ENCODE data around the gene TIMP2. TPM values are rescaled to one million over a fixed set of nuclear protein-coding genes. Genes with fewer than 3 reads are reported as not detected.
A peak's percentile ranks its signal among the peaks of the same experiment; 100 is the strongest.

TIMP2 gene
- total and polyA plus RNA-seq, 2 experiments from 2014 or later, result 103 to 587 TPM

- Histone ChIP-seq H3K4me1 (ENCODE audit: insufficient read depth) (peaks cover 16% of the 10 kb centered on the region), H3K4me3 (no peak overlapping the region), H4K20me1 (ENCODE audit: insufficient read depth) (0 out of 2 replicates have a peak, but pooled peaks cover 4% of the 10 kb centered on the region), H3K27ac (no peak overlapping the region), H3K27me3 (replicated peaks; ENCODE audit: insufficient read depth) (no peaks in the 10 kb centered on the region), H3F3A (ENCODE audit: insufficient read depth) (peaks cover 11% of the 10 kb centered on the region), H3K4me2 (ENCODE audit: unreplicated experiment) (no peak overlapping the region), H3K9me3 (ENCODE audit: low read depth) (no peaks in the 10 kb centered on the region), H3K36me3 (ENCODE audit: low read depth) (peaks cover 22% of the 10 kb centered on the region; the same call in 1 of the 2 replicates), H2AFZ (no peak overlapping the region), H3K79me2 (ENCODE audit: insufficient read depth) (peaks cover 100% of the 10 kb centered on the region), H3K9ac (no peak overlapping the region), H3K9me2 (ENCODE audit: insufficient read depth) (no peaks in the 10 kb centered on the region)
- no peak for DNase-seq
- 92% methylated on average over 16 to 29 of the region's 29 CpGs for WGBS, 2 experiments (ENCODE audit: low coverage in 1 of 2, low lambda C conversion rate in 2 of 2, missing lambda C conversion rate in 2 of 2)
- TF ChIP-seq EZH2phosphoT487 (IDR thresholded peaks at IDR 0.05; ENCODE audit: insufficient read depth, low read depth), result no peak
- in situ Hi-C loops (cut with MboI), result no loop called here
Measured at GRCh38 chr17:78900816-78901215, 24.4 kb downstream of the TIMP2 start.

- Histone ChIP-seq H3K4me1 (ENCODE audit: insufficient read depth) (peaks cover 23% of the 10 kb centered on the region), H3K27me3 (replicated peaks; ENCODE audit: insufficient read depth) (no peaks in the 10 kb centered on the region), H2AFZ (no peak overlapping the region), H3K4me2 (ENCODE audit: unreplicated experiment) (no peak overlapping the region), H3K79me2 (ENCODE audit: insufficient read depth) (peaks cover 100% of the 10 kb centered on the region), H3K9ac (no peak overlapping the region), H3K4me3 (no peak overlapping the region), H3K27ac (no peak overlapping the region), H3K9me3 (ENCODE audit: low read depth) (no peaks in the 10 kb centered on the region), H3K9me2 (ENCODE audit: insufficient read depth) (no peaks in the 10 kb centered on the region), H3F3A (ENCODE audit: insufficient read depth) (peaks cover 22% of the 10 kb centered on the region), H4K20me1 (ENCODE audit: insufficient read depth) (0 out of 2 replicates have a peak, but pooled peaks cover 4% of the 10 kb centered on the region), H3K36me3 (ENCODE audit: low read depth) (peaks cover 22% of the 10 kb centered on the region; the same call in 1 of the 2 replicates)
- TF ChIP-seq EZH2 (IDR thresholded peaks at IDR 0.05; ENCODE audit: insufficient read depth, poor library complexity, severe bottlenecking), result no peak
- TF ChIP-seq EZH2phosphoT487 (IDR thresholded peaks at IDR 0.05; ENCODE audit: insufficient read depth, low read depth), result no peak
- 49 to 50% methylated on average over 17 to 18 of the region's 18 CpGs for WGBS, 2 experiments (ENCODE audit: low coverage in 1 of 2, low lambda C conversion rate in 2 of 2, missing lambda C conversion rate in 2 of 2)
- peak; percentile 36 for DNase-seq
- in situ Hi-C loops (cut with MboI), result no loop called here
Measured at GRCh38 chr17:78899361-78900260, 25.6 kb downstream of the TIMP2 start.

GRCh38 chr17:78898947-78899346 is 26.2 kb downstream of the TIMP2 start:
- Histone ChIP-seq H3K27ac (no peak overlapping the region), H3K4me1 (ENCODE audit: insufficient read depth) (peaks cover 23% of the 10 kb centered on the region), H3K27me3 (replicated peaks; ENCODE audit: insufficient read depth) (no peaks in the 10 kb centered on the region), H3K79me2 (ENCODE audit: insufficient read depth) (peaks cover 100% of the 10 kb centered on the region), H3K4me3 (no peak overlapping the region), H3K9me3 (ENCODE audit: low read depth) (no peaks in the 10 kb centered on the region), H3F3A (ENCODE audit: insufficient read depth) (peaks cover 29% of the 10 kb centered on the region), H4K20me1 (ENCODE audit: insufficient read depth) (peaks cover 1% of the 10 kb centered on the region; the same call in 1 of the 2 replicates), H3K9me2 (ENCODE audit: insufficient read depth) (no peaks in the 10 kb centered on the region), H3K9ac (no peak overlapping the region), H3K4me2 (ENCODE audit: unreplicated experiment) (no peak overlapping the region), H2AFZ (no peak overlapping the region), H3K36me3 (ENCODE audit: low read depth) (peaks cover 21% of the 10 kb centered on the region; the same call in 1 of the 2 replicates)
- WGBS, 2 experiments (ENCODE audit: low coverage in 1 of 2, low lambda C conversion rate in 2 of 2, missing lambda C conversion rate in 2 of 2), result 91 to 94% methylated on average over 13 of the region's 13 CpGs
- no peak for DNase-seq
- TF ChIP-seq EZH2phosphoT487 (IDR thresholded peaks at IDR 0.05; ENCODE audit: insufficient read depth, low read depth) (no peak), EZH2 (IDR thresholded peaks at IDR 0.05; ENCODE audit: insufficient read depth, poor library complexity, severe bottlenecking) (no peak)
- in situ Hi-C loops (cut with MboI), result no loop called here

GRCh38 chr17:78898075-78898836 is 26.9 kb downstream of the TIMP2 start:
- H3K9me3 ChIP-seq (ENCODE audit: low read depth), result no peaks in the 10 kb centered on the region
- H3K79me2 ChIP-seq (ENCODE audit: insufficient read depth), result peaks cover 100% of the 10 kb centered on the region
- H2AFZ ChIP-seq, result no peak overlapping the region
- in situ Hi-C loops (cut with MboI), result no loop called here
- peaks cover 35% of the 10 kb centered on the region for H3F3A ChIP-seq (ENCODE audit: insufficient read depth)
- no peaks in the 10 kb centered on the region for H3K9me2 ChIP-seq (ENCODE audit: insufficient read depth)
- peak overlapping the region; percentile 27; the same call in 1 of the 2 replicates for H3K9ac ChIP-seq
- peaks cover 23% of the 10 kb centered on the region for H3K4me1 ChIP-seq (ENCODE audit: insufficient read depth)
- WGBS, 2 experiments (ENCODE audit: low coverage in 1 of 2, low lambda C conversion rate in 2 of 2, missing lambda C conversion rate in 2 of 2), result 59 to 61% methylated on average over 17 of the region's 17 CpGs
- no peaks in the 10 kb centered on the region; the same call in 1 of the 2 replicates for H4K20me1 ChIP-seq (ENCODE audit: insufficient read depth)
- H3K36me3 ChIP-seq (ENCODE audit: low read depth), result peaks cover 14% of the 10 kb centered on the region; the same call in 1 of the 2 replicates
- H3K27me3 ChIP-seq (replicated peaks; ENCODE audit: insufficient read depth), result no peaks in the 10 kb centered on the region
- DNase-seq, result peak; percentile 43
- no peak overlapping the region for H3K4me3 ChIP-seq
- peak overlapping the region; percentile 20; the same call in 1 of the 2 replicates for H3K27ac ChIP-seq
- H3K4me2 ChIP-seq (ENCODE audit: unreplicated experiment), result no peak overlapping the region
- TF ChIP-seq EZH2 (IDR thresholded peaks at IDR 0.05; ENCODE audit: insufficient read depth, poor library complexity, severe bottlenecking), result no peak
- no peak for TF ChIP-seq EZH2phosphoT487 (IDR thresholded peaks at IDR 0.05; ENCODE audit: insufficient read depth, low read depth)

Measured in GM23248 (cell line).